UCSD-AML1 (cell line): ENCODE results near the gene CSTF2T.

ENCODE experiments used
- DNase-seq: peaks from one replicate; lab custom pipeline; 2025; ENCODE audit not compliant: unreplicated experiment; lab: John Stamatoyannopoulos, UW

Gene CSTF2T

DNA sequence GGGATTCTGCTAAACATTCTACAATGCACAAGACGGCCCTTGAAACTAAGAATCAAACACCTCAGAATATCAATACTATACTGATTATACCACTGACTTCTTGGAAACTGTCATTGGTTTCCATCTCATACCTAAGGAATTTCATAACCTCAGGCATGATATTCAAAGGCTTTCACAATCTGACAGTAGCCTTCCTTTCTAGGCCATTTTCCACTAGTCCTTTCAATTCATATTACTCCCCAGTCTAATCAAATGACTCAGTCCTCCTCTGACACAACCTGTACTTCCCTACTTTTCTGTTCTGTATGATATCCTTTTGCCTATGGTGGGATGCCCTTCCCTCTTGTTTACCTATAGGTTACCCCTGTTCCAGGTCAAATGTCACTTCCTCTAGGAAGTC is 48.3 kb downstream of the CSTF2T start:
- no peak for DNase-seq

DNA sequence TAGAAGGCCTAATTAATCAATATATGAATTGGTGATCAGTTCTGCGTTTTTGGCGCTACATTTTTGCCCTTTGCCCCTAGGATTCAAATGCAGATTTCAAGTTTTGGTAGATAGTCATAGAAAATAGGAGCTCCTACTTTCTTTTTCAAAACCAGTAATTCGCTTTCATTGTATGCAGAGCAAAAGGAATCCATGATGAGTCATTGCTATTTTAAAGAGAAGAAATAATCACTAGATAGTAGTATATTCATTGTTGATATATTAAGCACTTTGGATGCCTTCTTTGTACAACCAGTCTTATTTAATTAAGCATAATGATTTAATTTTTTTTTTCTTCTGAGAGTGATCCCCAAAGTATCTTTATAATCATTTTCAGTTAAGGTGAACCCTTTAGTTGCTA is 50.3 kb downstream of the CSTF2T start:
- DNase-seq: no peak
